A549 (cell line): ENCODE results near the gene RANBP6. TPM values are rescaled to one million over a fixed set of nuclear protein-coding genes. Genes with fewer than 3 reads are reported as not detected.
A peak's percentile ranks its signal among the peaks of the same experiment; 100 is the strongest.

Experiments used
- ATAC-seq, 2 experiments: fragments of 200-7000 bp in 1 of 2; fragments of >200 bp in 1 of 2; cut with Nextera tagmentation in 1 of 2; cut with Tn5 transposase in 1 of 2; 3 replicates each; pipeline versions ENCODE4 v1.8.0 to v1.9.1; 2018 to 2020; ENCODE audit warnings: mild to moderate bottlenecking in 1 of 2, moderate library complexity in 1 of 2
- CTCF ChIA-PET: fragments of 300-600 bp; sonication (Branson Sonifier 250); formaldehyde crosslinking; extraction: SDS; loops from one replicate; lab custom pipeline; 2021; ENCODE audit warnings: antibody characterized with exemption, inconsistent platforms; lab: Yijun Ruan, JAX
- POLR2A ChIA-PET: fragments of 350-600 bp; formaldehyde crosslinking; extraction: SDS; loops from one replicate; lab custom pipeline; 2021; ENCODE audit warnings: antibody characterized with exemption, inconsistent platforms; lab: Yijun Ruan, JAX
- DNase-seq, 2 experiments: peaks; one replicate each; pipeline versions ENCODE4 v3.0.0 to v3.0.0-alpha.2; 2011 to 2016; ENCODE audit warnings: low read depth in 1 of 2, low spot score in 1 of 2
- FAIRE-seq: peaks from 2 replicates; lab custom pipeline; 2011; peaks lifted over from hg19 to GRCh38; lab: Jason Lieb, UNC
- H3K27ac ChIP-seq, 2 experiments: fragments of >200 bp; sonication (Bioruptor Twin); formaldehyde crosslinking; 3 replicates each; pipeline ENCODE4 v1.5.1; 2016 to 2017
- H3K4me1 ChIP-seq: fragments of >200 bp; sonication (Bioruptor Twin); formaldehyde crosslinking; 3 replicates; pipeline ENCODE4 v1.6.1; 2016
- H3K4me2 ChIP-seq: fragments of >200 bp; sonication (Bioruptor Twin); formaldehyde crosslinking; 3 replicates; pipeline ENCODE4 v1.6.1; 2016
- H3K4me3 ChIP-seq: fragments of >200 bp; sonication (Bioruptor Twin); formaldehyde crosslinking; 3 replicates; pipeline ENCODE4 v1.5.1; 2016
- H3K9me3 ChIP-seq: fragments of >200 bp; sonication (Bioruptor Twin); formaldehyde crosslinking; 3 replicates; pipeline ENCODE4 v1.6.1; 2016
- BCL3 ChIP-seq: fragments of >200 bp; sonication (Bioruptor Twin); formaldehyde crosslinking; IDR thresholded peaks from 3 replicates; pipeline ENCODE4 v1.6.1; 2016
- BHLHE40 ChIP-seq: IDR thresholded peaks from 2 replicates; pipeline ENCODE4 v1.6.1; 2012; ENCODE audit warnings: low read depth, low read length, inconsistent platforms
- CHD2 ChIP-seq: fragments of 150-350 bp; IDR thresholded peaks from 2 replicates; pipeline ENCODE4 v1.6.1; 2014; ENCODE audit warnings: low read length; ENCODE audit not compliant: partially characterized antibody
- HES2 ChIP-seq: fragments of >200 bp; sonication (Bioruptor Twin); formaldehyde crosslinking; IDR thresholded peaks from 2 replicates; pipeline ENCODE4 v1.6.1; 2016
- HEYL ChIP-seq: fragments of 250-450 bp; sonication (Bioruptor Pico); IDR thresholded peaks from 2 replicates; pipeline ENCODE4 v1.8.0; 2021; ENCODE audit warnings: mild to moderate bottlenecking, moderate library complexity
- HOXA7 ChIP-seq: fragments of 250-450 bp; sonication (Bioruptor Pico); IDR thresholded peaks from 2 replicates; pipeline ENCODE4 v1.5.0; 2020; ENCODE audit warnings: mild to moderate bottlenecking, moderate library complexity
- JUNB ChIP-seq: fragments of >200 bp; sonication (Bioruptor Twin); formaldehyde crosslinking; IDR thresholded peaks from 2 replicates; pipeline ENCODE4 v1.6.1; 2016
- MAFK ChIP-seq: fragments of 450-650 bp; IDR thresholded peaks from 2 replicates; pipeline ENCODE4 v1.6.1; 2014; ENCODE audit not compliant: partially characterized antibody
- MYC ChIP-seq: IDR thresholded peaks from 2 replicates; pipeline ENCODE4 v1.6.1; 2012; ENCODE audit warnings: mild to moderate bottlenecking, inconsistent platforms, low read length, improper control_type of control experiment, borderline replicate concordance
- PHF8 ChIP-seq: fragments of 200-600 bp; sonication (generic); IDR thresholded peaks from 2 replicates; pipeline ENCODE4 v1.6.1; 2016; ENCODE audit warnings: low read depth, mild to moderate bottlenecking, antibody characterized with exemption, moderate library complexity, borderline replicate concordance
- POLR2A ChIP-seq: IDR thresholded peaks from 2 replicates; pipeline ENCODE4 v1.6.1; 2012; ENCODE audit warnings: mild to moderate bottlenecking, low read length
- RAD21 ChIP-seq, 2 experiments: fragments of >200 bp in 1 of 2; sonication (Bioruptor Twin) in 1 of 2; formaldehyde crosslinking in 1 of 2; IDR thresholded peaks in 1 of 2; conservative IDR thresholded peaks in 1 of 2; 2 replicates in 1 of 2; 3 replicates in 1 of 2; pipeline ENCODE4 v1.6.1; 2012 to 2018; ENCODE audit warnings: inconsistent platforms in 1 of 2
- RFX5 ChIP-seq: fragments of 450-650 bp; IDR thresholded peaks from 2 replicates; pipeline ENCODE4 v1.7.1; 2014; ENCODE audit warnings: antibody characterized with exemption, mild to moderate bottlenecking, moderate library complexity
- ZNF302 ChIP-seq: fragments of 250-450 bp; sonication (Bioruptor Pico); IDR thresholded peaks from 2 replicates; pipeline ENCODE4 v1.9.0; 2021; ENCODE audit warnings: inconsistent platforms, mild to moderate bottlenecking, moderate library complexity
- WGBS: methylation state at CpG from one replicate; pipeline ENCODE4 v1.1.6; 2017; ENCODE audit errors: missing lambda C conversion rate; 5-methylcytosine and 5-hydroxymethylcytosine counted together
- polyA plus RNA-seq, 4 experiments: library from polyadenylated mRNA; depleted of rRNA in 3 of 4; stranded (reverse); fragments of >200 nt; fragmentation: RNase III in 1 of 4; extraction: RNeasy Plus Mini Kit Qiagen cat#74134 plus additional on column Dnase treatment in 1 of 4; gene quantifications; 2 replicates in 3 of 4; 3 replicates in 1 of 4; pipeline ENCODE4 v1.2.3, GENCODE V29; 2011 to 2017
- TF ChIP-seq, protein P1 (sequence below): IDR thresholded peaks from 2 replicates; pipeline ENCODE4 v1.6.1; 2012
- TF ChIP-seq, protein P2 (sequence below): fragments of 450-650 bp; IDR thresholded peaks from 2 replicates; pipeline ENCODE4 v1.6.1; 2014; ENCODE audit warnings: antibody characterized with exemption
- TF ChIP-seq, protein P3 (sequence below): fragments of 150-350 bp; IDR thresholded peaks from 2 replicates; pipeline ENCODE4 v1.6.1; 2014; ENCODE audit warnings: low read depth, mild to moderate bottlenecking, low read length

Gene RANBP6
- polyA plus RNA-seq, 2 of the 4 experiments (the other 2 are of a cell fraction): 17.4 to 19.6 TPM

- no peaks in the 10 kb centered on the region for H3K9me3 ChIP-seq
- ChIA-PET POLR2A (interaction anchor here (0.8 to 1.9 kb wide), 13 partner anchors 8 to 674 kb away, joined by 3 to 7 read pairs (median 5); partner anchors contain the start of genes ERMP1 and RANBP6), CTCF (interaction anchor here (1.0 to 3.3 kb wide), 5 partner anchors 12 to 137 kb away, joined by 3 to 14 read pairs (median 6); no protein-coding TSS in a partner anchor)
- H3K4me2 ChIP-seq: peak overlapping the region; percentile 90
- no peak for FAIRE-seq
- H3K4me3 ChIP-seq: peak overlapping the region; percentile 98
- ATAC-seq: peak; percentile 82 to 83
- WGBS: 0% methylated on average over 2 of the region's 54 CpGs
- no peak for TF ChIP-seq HOXA7 (CRISPR knock-in tag)
- TF ChIP-seq, protein P1, sequence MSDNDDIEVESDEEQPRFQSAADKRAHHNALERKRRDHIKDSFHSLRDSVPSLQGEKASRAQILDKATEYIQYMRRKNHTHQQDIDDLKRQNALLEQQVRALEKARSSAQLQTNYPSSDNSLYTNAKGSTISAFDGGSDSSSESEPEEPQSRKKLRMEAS: no peak
- TF ChIP-seq JUNB: no peak
- TF ChIP-seq POLR2A: peak; percentile 25; the same call in 1 of the 2 replicates
- TF ChIP-seq BCL3: 0 out of 3 replicates have a peak, but pooled peaks have one; percentile 20
- peaks cover 18% of the 10 kb centered on the region; the same call in 2 of the 3 replicates for H3K4me1 ChIP-seq
- peak; percentile 38 to 82 for DNase-seq
- peak overlapping the region; percentile 98 for H3K27ac ChIP-seq
These were observed 7.7 kb downstream of the RANBP6 start for GRCh38 chr9:6007770-6008168.

DNA sequence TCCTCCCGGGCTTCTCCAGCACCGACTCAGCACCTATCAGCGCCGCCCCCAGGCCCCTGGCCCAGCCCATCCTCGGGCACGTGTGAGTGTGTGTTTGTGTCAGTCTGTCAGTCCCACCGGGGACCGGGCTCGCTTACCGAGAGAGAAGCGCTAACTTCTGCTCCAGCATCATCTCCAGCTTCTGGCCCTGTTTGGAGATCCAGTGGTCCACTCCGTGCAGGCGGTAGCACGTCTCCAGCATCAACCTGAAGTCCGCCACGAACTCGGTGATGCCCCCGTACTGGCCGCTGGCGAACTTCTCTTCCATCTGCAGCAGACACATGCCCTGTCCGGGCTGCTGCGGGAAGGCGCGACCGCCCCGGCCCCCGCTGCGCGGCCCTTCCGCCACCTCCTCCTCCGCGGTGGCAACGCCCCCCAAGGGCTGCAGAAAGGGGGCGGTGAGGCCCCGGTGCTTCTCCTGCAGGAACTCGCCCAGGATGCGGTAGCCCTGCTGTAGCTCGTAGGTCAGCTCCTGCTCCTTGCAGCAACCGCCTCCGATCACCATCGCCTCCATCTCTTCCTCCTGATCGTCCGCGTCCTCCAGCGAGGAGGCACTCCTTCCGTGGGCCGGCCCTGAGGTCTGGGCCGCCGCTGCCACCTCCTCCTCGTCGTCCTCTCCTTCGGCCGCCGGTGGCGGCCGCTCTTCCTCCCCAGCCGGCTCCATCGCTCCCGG lies 8.2 kb downstream of the RANBP6 start:
- FAIRE-seq: no peak
- WGBS: under 1% methylated on average over 47 of the region's 59 CpGs
- peak; percentile 75 to 93 for DNase-seq
- no peaks in the 10 kb centered on the region for H3K9me3 ChIP-seq
- H3K4me3 ChIP-seq: peak overlapping the region; percentile 98
- TF ChIP-seq PHF8: no peak
- peak; percentile 53 for TF ChIP-seq BHLHE40
- TF ChIP-seq, protein P1: peak; percentile 88
- TF ChIP-seq MYC: 0 out of 2 replicates have a peak, but pooled peaks have one; percentile 26
- TF ChIP-seq, protein P2, sequence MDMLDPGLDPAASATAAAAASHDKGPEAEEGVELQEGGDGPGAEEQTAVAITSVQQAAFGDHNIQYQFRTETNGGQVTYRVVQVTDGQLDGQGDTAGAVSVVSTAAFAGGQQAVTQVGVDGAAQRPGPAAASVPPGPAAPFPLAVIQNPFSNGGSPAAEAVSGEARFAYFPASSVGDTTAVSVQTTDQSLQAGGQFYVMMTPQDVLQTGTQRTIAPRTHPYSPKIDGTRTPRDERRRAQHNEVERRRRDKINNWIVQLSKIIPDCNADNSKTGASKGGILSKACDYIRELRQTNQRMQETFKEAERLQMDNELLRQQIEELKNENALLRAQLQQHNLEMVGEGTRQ: peak; percentile 54; the same call in 1 of the 2 replicates
- TF ChIP-seq MAFK: peak; percentile 48
- peak; percentile 89 to 96 for ATAC-seq
- POLR2A ChIA-PET: interaction anchor here (1.0 to 1.9 kb wide), 8 partner anchors 8 to 674 kb away, joined by 3 to 7 read pairs (median 6); partner anchors contain the start of genes ERMP1 and RANBP6
- peaks cover 18% of the 10 kb centered on the region; the same call in 2 of the 3 replicates for H3K4me1 ChIP-seq
- H3K27ac ChIP-seq: peak overlapping the region; percentile 98
- CTCF ChIA-PET: interaction anchor here (1.0 to 3.3 kb wide), 4 partner anchors 12 to 137 kb away, joined by 3 to 14 read pairs (median 5); no protein-coding TSS in a partner anchor
- peak overlapping the region; percentile 90 for H3K4me2 ChIP-seq

GRCh38 chr9:6006749-6007057 lies 8.7 kb downstream of the RANBP6 start:
- ATAC-seq (no peak), DNase-seq (no peak), FAIRE-seq (no peak)
- ChIA-PET POLR2A (interaction anchor here (1.5 kb wide), 1 partner anchor 9 kb away, joined by 7 read pairs; the partner anchor contains the start of gene RANBP6), CTCF (interaction anchor here (1.3 to 1.5 kb wide), 2 partner anchors 11 to 20 kb away, joined by 3 to 7 read pairs; no protein-coding TSS in a partner anchor)
- Histone ChIP-seq H3K9me3 (no peaks in the 10 kb centered on the region), H3K4me3 (peak overlapping the region; percentile 98), H3K27ac (peak overlapping the region in 1 of 2 experiments; percentile 98; a peak in 3 of 6 replicates), H3K4me1 (peaks cover 18% of the 10 kb centered on the region; the same call in 2 of the 3 replicates), H3K4me2 (peak overlapping the region; percentile 90)
- 2% methylated on average over 10 of the region's 13 CpGs for WGBS
- TF ChIP-seq CHD2: no peak
- TF ChIP-seq, protein P3, sequence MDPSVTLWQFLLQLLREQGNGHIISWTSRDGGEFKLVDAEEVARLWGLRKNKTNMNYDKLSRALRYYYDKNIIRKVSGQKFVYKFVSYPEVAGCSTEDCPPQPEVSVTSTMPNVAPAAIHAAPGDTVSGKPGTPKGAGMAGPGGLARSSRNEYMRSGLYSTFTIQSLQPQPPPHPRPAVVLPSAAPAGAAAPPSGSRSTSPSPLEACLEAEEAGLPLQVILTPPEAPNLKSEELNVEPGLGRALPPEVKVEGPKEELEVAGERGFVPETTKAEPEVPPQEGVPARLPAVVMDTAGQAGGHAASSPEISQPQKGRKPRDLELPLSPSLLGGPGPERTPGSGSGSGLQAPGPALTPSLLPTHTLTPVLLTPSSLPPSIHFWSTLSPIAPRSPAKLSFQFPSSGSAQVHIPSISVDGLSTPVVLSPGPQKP: no peak
- TF ChIP-seq RFX5: no peak
- no peak for TF ChIP-seq ZNF302
- no peak for TF ChIP-seq PHF8
- no peak for TF ChIP-seq HEYL (CRISPR knock-in tag)
- TF ChIP-seq RAD21 (conservative IDR thresholded peaks at IDR 0.05 in 1 of 2, IDR thresholded peaks at IDR 0.05 in 1 of 2): no peak
- TF ChIP-seq HES2: no peak
